HG03565 (cell line): ENCODE results near the gene RNASE7.
"Not testable (repeated sequence)": the region's sequence is repeated elsewhere in the genome, so short reads cannot be mapped to it uniquely, and the experiment has no call there.

ENCODE experiments used
- ATAC-seq: cut with Tn5 transposase; IDR thresholded peaks from one replicate; pipeline ENCODE4 v1.9.1; 2021; ENCODE audit warnings: mild to moderate bottlenecking, moderate library complexity; ENCODE audit not compliant: unreplicated experiment

Gene RNASE7, protein sequence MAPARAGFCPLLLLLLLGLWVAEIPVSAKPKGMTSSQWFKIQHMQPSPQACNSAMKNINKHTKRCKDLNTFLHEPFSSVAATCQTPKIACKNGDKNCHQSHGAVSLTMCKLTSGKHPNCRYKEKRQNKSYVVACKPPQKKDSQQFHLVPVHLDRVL

GRCh38 chr14:21041676-21042433, at the start of gene RNASE7:
TSS of gene RNASE7 (plus strand) at chr14:21042362. CDS start at chr14:21042993, 631 bp downstream.
- no peak for ATAC-seq

GRCh38 chr14:20996521-20996920, 45.6 kb upstream of the RNASE7 start:
- ATAC-seq: no peak

- ATAC-seq: no peak
These were observed 45.0 kb upstream of the RNASE7 start for GRCh38 chr14:20997115-20997514.

- ATAC-seq: no peak
These were observed 44.6 kb upstream of the RNASE7 start for GRCh38 chr14:20997564-20997963.

GRCh38 chr14:20998139-20998538, 44.0 kb upstream of the RNASE7 start:
- ATAC-seq: no peak

DNA sequence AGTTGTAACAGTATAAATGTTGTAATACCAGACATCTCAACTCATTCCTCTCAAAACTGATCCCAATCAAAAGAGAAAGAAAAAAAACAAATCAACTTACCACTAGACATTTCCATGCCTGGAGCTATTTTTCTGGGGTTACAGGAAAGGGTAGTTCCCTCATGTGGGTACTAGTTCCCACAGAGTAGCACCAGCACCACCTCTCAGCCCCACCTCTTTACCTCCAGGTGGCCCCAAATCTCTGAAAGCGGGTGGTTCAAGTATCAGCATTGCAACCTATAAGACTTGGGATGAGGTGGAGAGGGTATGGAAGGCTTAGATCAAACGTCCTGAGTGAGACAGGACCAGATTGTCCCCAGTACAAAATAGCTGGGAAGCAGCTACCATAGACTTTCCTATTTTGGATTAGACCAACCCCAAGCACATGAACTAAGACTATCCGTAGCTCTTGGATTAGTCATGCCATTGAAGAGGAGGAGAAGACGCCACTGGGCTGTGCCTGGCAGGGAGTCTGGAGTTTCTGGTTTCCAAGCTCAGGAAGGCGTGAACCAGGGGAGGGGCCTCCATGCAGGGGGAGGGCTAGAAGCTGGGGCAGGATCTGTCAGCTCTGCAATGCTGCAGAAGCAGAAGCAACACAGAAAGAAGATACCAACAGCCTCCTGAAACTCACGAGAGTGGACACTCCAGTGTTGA, 43.3 kb upstream of the RNASE7 start, which contains the start of gene SLC39A2:
Gene SLC39A2, plus strand, starts transcription at position 620 of the 693 bp plus-strand sequence. CDS start 154 bp downstream, outside the sequence.
- no peak for ATAC-seq

GRCh38 chr14:20999591-20999990, 42.6 kb upstream of the RNASE7 start:
- no peak for ATAC-seq

DNA sequence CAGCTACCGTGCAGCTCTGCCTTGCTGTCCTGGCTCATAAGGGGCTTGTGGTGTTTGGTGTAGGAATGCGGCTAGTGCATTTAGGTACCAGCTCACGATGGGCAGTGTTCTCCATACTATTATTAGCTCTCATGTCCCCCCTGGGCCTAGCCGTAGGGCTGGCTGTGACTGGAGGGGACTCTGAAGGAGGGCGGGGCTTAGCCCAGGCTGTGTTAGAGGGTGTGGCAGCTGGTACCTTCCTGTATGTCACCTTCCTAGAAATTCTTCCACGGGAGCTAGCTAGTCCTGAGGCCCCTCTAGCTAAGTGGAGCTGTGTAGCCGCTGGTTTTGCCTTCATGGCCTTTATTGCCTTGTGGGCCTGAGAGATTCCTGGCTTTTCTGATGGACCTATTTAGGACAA, 40.9 kb upstream of the RNASE7 start:
- no peak for ATAC-seq

GRCh38 chr14:21003788-21004346, 38.3 kb upstream of the RNASE7 start:
- no peak for ATAC-seq

DNA sequence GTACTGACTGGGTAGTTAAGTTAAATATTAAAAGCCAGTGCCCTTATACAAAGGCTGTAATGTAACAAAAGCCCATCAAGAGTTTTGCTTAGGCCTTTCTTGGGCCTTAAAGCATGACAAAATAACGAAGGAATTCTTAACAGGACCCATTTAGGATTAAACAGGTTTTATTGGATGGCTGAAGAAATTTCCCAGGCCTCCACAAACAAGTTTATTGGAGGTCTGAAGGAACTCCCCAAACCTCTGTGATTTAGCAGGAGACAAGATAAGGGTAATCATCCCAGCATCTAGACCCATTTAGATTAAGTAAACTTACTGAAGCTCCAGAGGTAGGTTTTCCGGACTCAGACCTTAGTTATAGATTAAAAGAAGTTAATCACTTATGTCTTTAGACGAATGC, 32.4 kb upstream of the RNASE7 start:
- ATAC-seq: not testable (repeated sequence)

GRCh38 chr14:21011136-21011535, 31.0 kb upstream of the RNASE7 start:
- no peak for ATAC-seq

GRCh38 chr14:21014761-21015190, 27.4 kb upstream of the RNASE7 start:
- peak; percentile 70 for ATAC-seq

- no peak for ATAC-seq
These were observed 26.9 kb upstream of the RNASE7 start for GRCh38 chr14:21015312-21015711.

GRCh38 chr14:21016413-21017190, 25.6 kb upstream of the RNASE7 start:
- no peak for ATAC-seq

GRCh38 chr14:21017528-21018245, 24.5 kb upstream of the RNASE7 start:
- ATAC-seq: no peak

- ATAC-seq: no peak
These were observed 23.9 kb upstream of the RNASE7 start for GRCh38 chr14:21018286-21018685.

DNA sequence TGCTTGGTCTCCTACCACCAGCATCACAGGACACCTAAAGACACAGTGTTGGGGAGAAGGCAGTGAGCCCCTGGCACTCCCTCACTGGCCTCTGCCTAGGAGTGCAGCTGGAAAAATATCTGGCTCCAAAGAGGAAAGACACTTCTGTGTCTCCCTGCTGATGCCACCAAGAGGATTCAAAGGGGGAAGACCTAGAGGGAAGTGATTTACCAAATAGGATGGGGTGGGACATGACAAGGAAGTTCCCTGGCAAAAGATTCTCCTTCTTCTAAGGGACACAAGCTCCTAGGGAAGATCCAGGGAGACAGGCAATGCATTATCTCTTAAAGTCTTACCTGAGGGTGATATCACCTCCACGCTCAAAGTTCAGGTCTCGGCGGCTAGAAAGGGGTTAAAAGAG, 23.4 kb upstream of the RNASE7 start:
- no peak for ATAC-seq

GRCh38 chr14:21019366-21019765, 22.8 kb upstream of the RNASE7 start:
- ATAC-seq: no peak

DNA sequence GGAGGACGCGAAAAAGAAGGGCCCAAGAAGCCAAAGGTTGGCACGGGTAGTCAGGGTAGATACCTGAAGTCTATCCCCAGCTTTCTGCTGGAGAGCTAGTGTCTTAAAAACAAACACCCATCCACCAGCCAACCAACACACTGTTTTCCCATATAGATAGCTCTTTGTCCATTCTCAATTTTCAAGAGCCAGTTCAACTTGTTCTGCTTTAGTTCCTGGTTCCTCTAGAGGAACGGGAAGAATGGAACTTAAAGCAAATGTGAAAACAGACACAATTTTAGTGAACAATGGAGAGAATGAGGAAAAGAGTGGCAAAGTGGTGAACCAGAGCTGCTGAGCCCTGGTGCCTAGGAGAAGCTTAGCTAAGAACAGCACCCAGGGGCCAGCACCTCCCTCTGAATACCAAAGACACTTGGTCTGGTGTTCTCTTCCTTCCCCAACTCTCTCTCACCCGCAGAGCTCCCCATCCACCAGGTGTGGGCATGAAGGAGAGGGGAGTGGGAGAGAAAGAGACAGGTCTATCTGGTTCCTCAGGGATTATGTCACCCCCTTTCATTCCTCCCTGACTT, 21.1 kb upstream of the RNASE7 start:
- ATAC-seq: no peak

- no peak for ATAC-seq
These were observed 19.5 kb upstream of the RNASE7 start for GRCh38 chr14:21022686-21023085.
